Stomach (tissue), 9 donors: ENCODE results near the gene KRT83. TPM values are rescaled to one million over a fixed set of nuclear protein-coding genes. Genes with fewer than 3 reads are reported as not detected.
"Not testable (repeated sequence)": the region's sequence is repeated elsewhere in the genome, so short reads cannot be mapped to it uniquely, and the experiment has no call there.

Experiments
- DNase-seq, 2 donors: peaks; one replicate each; pipeline versions ENCODE4 v3.0.0 to v3.0.0-alpha.2; 2013 to 2019
- H3K27ac ChIP-seq, 5 donors: fragments of 200-600 bp in 4 of 5; sonication (generic) in 4 of 5; one replicate each; pipeline ENCODE4 v1.5.1; 2013 to 2019; ENCODE audit warnings: mild to moderate bottlenecking in 1 of 5, moderate library complexity in 1 of 5
- H3K27me3 ChIP-seq, 3 donors: fragments of 200-600 bp; sonication (generic); one replicate each; pipeline ENCODE4 v1.5.1; 2017 to 2019; ENCODE audit warnings: mixed run types in 1 of 3
- H3K36me3 ChIP-seq, 4 donors: fragments of 200-600 bp; sonication (generic); 1 replicate in 3 of 4; 2 replicates in 1 of 4; pipeline ENCODE4 v1.5.1; 2016 to 2019
- H3K4me1 ChIP-seq, 4 donors: fragments of 200-600 bp; sonication (generic); one replicate each; pipeline ENCODE4 v1.5.1; 2016 to 2019
- H3K4me3 ChIP-seq, 4 donors: fragments of 200-600 bp; sonication (generic) in 3 of 4; one replicate each; pipeline ENCODE4 v1.5.1; 2016 to 2019; ENCODE audit warnings: mild to moderate bottlenecking in 1 of 4
- H3K9me3 ChIP-seq, 4 donors: fragments of 200-600 bp; sonication (generic); one replicate each; pipeline ENCODE4 v1.5.1; 2016 to 2019
- CTCF ChIP-seq, 7 experiments: fragments of 450-650 bp in 4 of 7; fragments of 200-600 bp in 3 of 7; sonication (generic) in 3 of 7; IDR thresholded peaks; one replicate each; pipeline ENCODE4 v1.5.1; 2016 to 2019; ENCODE audit warnings: antibody characterized with exemption in 7 of 7, control low read depth in 2 of 7, mild to moderate bottlenecking in 1 of 7
- EP300 ChIP-seq: sonication (generic); formaldehyde crosslinking; IDR thresholded peaks from one replicate; pipeline ENCODE4 v1.6.1; 2017; ENCODE audit warnings: antibody characterized with exemption
- POLR2A ChIP-seq, 4 donors: fragments of 450-650 bp; IDR thresholded peaks; one replicate each; pipeline ENCODE4 v1.6.1; 2016; ENCODE audit warnings: antibody characterized with exemption in 4 of 4, control low read depth in 2 of 4, mild to moderate bottlenecking in 1 of 4, moderate library complexity in 1 of 4
- POLR2AphosphoS5 ChIP-seq, 3 donors: sonication (generic); formaldehyde crosslinking; IDR thresholded peaks; one replicate each; pipeline ENCODE4 v1.6.1; 2016; ENCODE audit warnings: antibody characterized with exemption in 3 of 3
- WGBS, 5 donors: extraction: QIAGEN DNeasy Blood & Tissue Kit in 3 of 5; methylation state at CpG; one replicate each; pipeline versions ENCODE4 v1.1.5 to v1.1.7; 2013 to 2018; 5-methylcytosine and 5-hydroxymethylcytosine counted together
- intact Hi-C: fragments of 100-400 bp; cut with DNase I; formaldehyde crosslinking; loops from one replicate; pipeline ENCODE4 v1.15.1; 2023; ENCODE audit warnings: low total_unique reads
- polyA plus RNA-seq, 3 donors: library from polyadenylated mRNA; stranded (reverse); fragments of 200-250 nt; gene quantifications; one replicate each; pipeline ENCODE4 v1.2.3, GENCODE V29; 2013
- total RNA-seq, 5 donors: library from RNA; depleted of rRNA; stranded (reverse); fragments of >200 nt; gene quantifications; one replicate each; pipeline versions ENCODE4 v1.1.0 to v1.2.3, GENCODE V29; 2014 to 2016
- donor health status: healthy with polysubstance abuse.
- donor health status: Bipolar disorder and iron deficiency.
- donor health status: healthy.

KRT83 gene
- total and polyA plus RNA-seq, 8 donors: not detected

GRCh38 chr12:52306731-52307130, 14.5 kb downstream of the KRT83 start:
- TF ChIP-seq POLR2A (IDR thresholded peaks at IDR 0.05) (no peak), POLR2AphosphoS5 (IDR thresholded peaks at IDR 0.05) (no peak), CTCF (IDR thresholded peaks at IDR 0.05) (no peak), EP300 (no peak)
- Histone ChIP-seq H3K27ac (no peak overlapping the region), H3K27me3 (peaks cover 0 to 69% (median 20%) of the 10 kb centered on the region in 3 donors), H3K9me3 (no peaks in the 10 kb centered on the region), H3K4me1 (peaks cover 5 to 14% (median 12%) of the 10 kb centered on the region in 4 donors), H3K36me3 (no peaks in the 10 kb centered on the region), H3K4me3 (no peak overlapping the region)
- peak in 1 of 2 donors; percentile 36 for DNase-seq
- intact Hi-C loops: no loop called here
- WGBS, 5 donors: 76 to 85% (median 84%) methylated on average over 2 of the region's 2 CpGs

- Histone ChIP-seq H3K27me3 (peaks cover 0 to 64% (median 17%) of the 10 kb centered on the region in 3 donors), H3K27ac (no peak overlapping the region), H3K9me3 (no peaks in the 10 kb centered on the region), H3K4me3 (no peak overlapping the region), H3K36me3 (no peaks in the 10 kb centered on the region), H3K4me1 (peaks cover 5 to 14% (median 12%) of the 10 kb centered on the region in 4 donors)
- no peak for DNase-seq
- TF ChIP-seq CTCF (IDR thresholded peaks at IDR 0.05) (peak in 1 of 7 experiments; percentile 27), POLR2AphosphoS5 (IDR thresholded peaks at IDR 0.05) (no peak)
- intact Hi-C loops: no loop called here
- 65 to 85% (median 73%) methylated on average over 9 to 11 of the region's 11 CpGs for WGBS, 5 donors
Observed at GRCh38 chr12:52305921-52306705, 15.1 kb downstream of the KRT83 start.

- H3K27ac ChIP-seq, H3K4me3 ChIP-seq, H3K9me3 ChIP-seq, intact Hi-C loops, H3K36me3 ChIP-seq, DNase-seq: not testable (repeated sequence)
- H3K27me3 ChIP-seq: peaks cover 0 to 53% (median 16%) of the 10 kb centered on the region in 3 donors
- H3K4me1 ChIP-seq: peaks cover 5 to 14% (median 12%) of the 10 kb centered on the region in 4 donors
- WGBS, 5 donors: 72 to 87% (median 79%) methylated on average over 8 to 15 of the region's 15 CpGs
Observed at GRCh38 chr12:52304941-52305411, 16.2 kb downstream of the KRT83 start.

GRCh38 chr12:52302242-52302914, 18.8 kb downstream of the KRT83 start:
- H3K27me3 ChIP-seq: peaks cover 0 to 27% (median 0%) of the 10 kb centered on the region in 3 donors
- intact Hi-C loops, H3K4me3 ChIP-seq, H3K27ac ChIP-seq, H3K9me3 ChIP-seq, H3K4me1 ChIP-seq, DNase-seq, H3K36me3 ChIP-seq: not testable (repeated sequence)
- WGBS, 5 donors: no CpG with 5 or more reads among the region's 5 CpGs

GRCh38 chr12:52301721-52302120, 19.5 kb downstream of the KRT83 start:
- intact Hi-C loops, H3K4me1 ChIP-seq, DNase-seq, H3K9me3 ChIP-seq, H3K4me3 ChIP-seq, H3K36me3 ChIP-seq, H3K27ac ChIP-seq: not testable (repeated sequence)
- H3K27me3 ChIP-seq: peaks cover 0 to 20% (median 0%) of the 10 kb centered on the region in 3 donors
- WGBS, 5 donors: 67 to 82% (median 80%) methylated on average over 18 to 22 of the region's 31 CpGs
